Vagina (tissue), 2 donors: Measurements from ENCODE around the gene CDC25A.

ENCODE experiments used
- POLR2A ChIP-seq, 2 donors: fragments of 450-650 bp; IDR thresholded peaks; one replicate each; pipeline ENCODE4 v1.6.1; 2017; ENCODE audit warnings: antibody characterized with exemption in 2 of 2, mild to moderate bottlenecking in 2 of 2, moderate library complexity in 2 of 2
- POLR2AphosphoS5 ChIP-seq, 2 donors: sonication (generic); formaldehyde crosslinking; IDR thresholded peaks; one replicate each; pipeline ENCODE4 v1.9.0; 2017; ENCODE audit warnings: antibody characterized with exemption in 2 of 2, mild to moderate bottlenecking in 2 of 2, low read depth in 1 of 2; ENCODE audit not compliant: insufficient read depth in 1 of 2
- TF ChIP-seq, protein P1 (sequence below), 3 experiments: fragments of 450-650 bp in 2 of 3; fragments of 200-600 bp in 1 of 3; sonication (generic) in 1 of 3; IDR thresholded peaks; one replicate each; pipeline ENCODE4 v1.5.1; 2017 to 2019; ENCODE audit warnings: antibody characterized with exemption in 3 of 3, mild to moderate bottlenecking in 2 of 3, moderate library complexity in 2 of 3

DNA sequence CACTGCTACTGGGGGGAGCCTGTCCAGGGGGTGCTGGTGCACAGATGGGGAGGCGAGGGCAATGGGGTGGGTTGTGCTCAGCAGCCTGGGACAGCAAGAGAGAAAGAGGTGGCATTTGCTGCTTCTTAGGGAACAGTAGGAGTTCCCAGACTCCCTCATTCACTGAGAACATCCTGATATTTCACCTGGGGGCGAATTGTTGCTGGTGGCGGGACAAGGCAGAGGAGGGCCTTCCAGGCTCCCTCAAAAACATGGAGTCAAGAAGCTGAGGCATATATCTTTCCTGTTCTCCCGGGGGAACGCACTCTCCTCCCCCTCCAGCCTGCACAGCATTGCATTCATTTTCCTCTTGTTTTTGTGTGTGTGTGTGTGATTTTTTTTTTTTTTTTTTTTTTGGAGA is 65.7 kb downstream of the CDC25A start:
- TF ChIP-seq POLR2A (IDR thresholded peaks at IDR 0.05) (no peak), POLR2AphosphoS5 (IDR thresholded peaks at IDR 0.05; ENCODE audit: insufficient read depth in 1 of 2, low read depth in 1 of 2) (no peak)
- TF ChIP-seq, protein P1, sequence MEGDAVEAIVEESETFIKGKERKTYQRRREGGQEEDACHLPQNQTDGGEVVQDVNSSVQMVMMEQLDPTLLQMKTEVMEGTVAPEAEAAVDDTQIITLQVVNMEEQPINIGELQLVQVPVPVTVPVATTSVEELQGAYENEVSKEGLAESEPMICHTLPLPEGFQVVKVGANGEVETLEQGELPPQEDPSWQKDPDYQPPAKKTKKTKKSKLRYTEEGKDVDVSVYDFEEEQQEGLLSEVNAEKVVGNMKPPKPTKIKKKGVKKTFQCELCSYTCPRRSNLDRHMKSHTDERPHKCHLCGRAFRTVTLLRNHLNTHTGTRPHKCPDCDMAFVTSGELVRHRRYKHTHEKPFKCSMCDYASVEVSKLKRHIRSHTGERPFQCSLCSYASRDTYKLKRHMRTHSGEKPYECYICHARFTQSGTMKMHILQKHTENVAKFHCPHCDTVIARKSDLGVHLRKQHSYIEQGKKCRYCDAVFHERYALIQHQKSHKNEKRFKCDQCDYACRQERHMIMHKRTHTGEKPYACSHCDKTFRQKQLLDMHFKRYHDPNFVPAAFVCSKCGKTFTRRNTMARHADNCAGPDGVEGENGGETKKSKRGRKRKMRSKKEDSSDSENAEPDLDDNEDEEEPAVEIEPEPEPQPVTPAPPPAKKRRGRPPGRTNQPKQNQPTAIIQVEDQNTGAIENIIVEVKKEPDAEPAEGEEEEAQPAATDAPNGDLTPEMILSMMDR (IDR thresholded peaks at IDR 0.05): no peak
